ENCODE measurements around the gene ABCA7. TPM values are rescaled to one million over a fixed set of nuclear protein-coding genes. Genes with fewer than 3 reads are reported as not detected.

The ABCA7 gene
- total and polyA plus RNA-seq, 2 of the 13 experiments (the other 11 are each of a cell fraction or from before 2014, with no cell fraction given) = 4.4 to 32.4 TPM

- TF ChIP-seq CBX5 (CRISPR knock-in tag; IDR thresholded peaks at IDR 0.05; ENCODE audit: borderline replicate concordance) (peak; percentile 79; the same call in 1 of the 2 replicates), NR2F6 (IDR thresholded peaks at IDR 0.05) (no peak; the same call in 1 of the 2 replicates), NR2F6 (CRISPR knock-in tag; IDR thresholded peaks at IDR 0.05) (peak; percentile 50), PHF20 (CRISPR knock-in tag; IDR thresholded peaks at IDR 0.05) (no peak), ELF3 (CRISPR knock-in tag; IDR thresholded peaks at IDR 0.05) (peak; percentile 39; the same call in 1 of the 2 replicates), ZNF331 (CRISPR knock-in tag; IDR thresholded peaks at IDR 0.05) (peak; percentile 87), MAZ (IDR thresholded peaks at IDR 0.05; ENCODE audit: borderline replicate concordance, low read depth, low read length) (peak; percentile 29; the same call in 1 of the 2 replicates), MAZ (CRISPR knock-in tag; IDR thresholded peaks at IDR 0.05; ENCODE audit: low read depth) (no peak), ZNF329 (CRISPR knock-in tag; IDR thresholded peaks at IDR 0.05; ENCODE audit: low read depth) (peak; percentile 54; the same call in 1 of the 2 replicates), ZBTB26 (CRISPR knock-in tag; IDR thresholded peaks at IDR 0.05; ENCODE audit: borderline replicate concordance) (peak; percentile 91; the same call in 1 of the 2 replicates), ZNF878 (CRISPR knock-in tag; IDR thresholded peaks at IDR 0.05) (peak; percentile 77), TBP (CRISPR knock-in tag; IDR thresholded peaks at IDR 0.05) (no peak), TRIM24 (CRISPR knock-in tag; IDR thresholded peaks at IDR 0.05) (no peak), ZNF224 (CRISPR knock-in tag; IDR thresholded peaks at IDR 0.05) (no peak), ZNF891 (CRISPR knock-in tag; IDR thresholded peaks at IDR 0.05) (peak; percentile 48; the same call in 1 of the 2 replicates), MED1 (CRISPR knock-in tag; IDR thresholded peaks at IDR 0.05) (peak; percentile 82), POGZ (CRISPR knock-in tag; IDR thresholded peaks at IDR 0.05) (0 out of 2 replicates have a peak, but pooled peaks have one; percentile 4), EP300 (IDR thresholded peaks at IDR 0.05; ENCODE audit: low read depth in 2 of 2, low read length in 2 of 2) (peak in 1 of 2 experiments; percentile 34; a peak in 1 of 4 replicates), EP300 (CRISPR knock-in tag; IDR thresholded peaks at IDR 0.05; ENCODE audit: borderline replicate concordance) (no peak), ZFP37 (CRISPR knock-in tag; IDR thresholded peaks at IDR 0.05; ENCODE audit: borderline replicate concordance) (peak; percentile 14; the same call in 1 of the 2 replicates), ZMYM3 (CRISPR knock-in tag; IDR thresholded peaks at IDR 0.05) (peak; percentile 98), ZNF235 (CRISPR knock-in tag; IDR thresholded peaks at IDR 0.05; ENCODE audit: borderline replicate concordance) (0 out of 2 replicates have a peak, but pooled peaks have one; percentile 0), RNF219 (CRISPR knock-in tag; IDR thresholded peaks at IDR 0.05) (no peak)
- TF ChIP-seq, protein P1, sequence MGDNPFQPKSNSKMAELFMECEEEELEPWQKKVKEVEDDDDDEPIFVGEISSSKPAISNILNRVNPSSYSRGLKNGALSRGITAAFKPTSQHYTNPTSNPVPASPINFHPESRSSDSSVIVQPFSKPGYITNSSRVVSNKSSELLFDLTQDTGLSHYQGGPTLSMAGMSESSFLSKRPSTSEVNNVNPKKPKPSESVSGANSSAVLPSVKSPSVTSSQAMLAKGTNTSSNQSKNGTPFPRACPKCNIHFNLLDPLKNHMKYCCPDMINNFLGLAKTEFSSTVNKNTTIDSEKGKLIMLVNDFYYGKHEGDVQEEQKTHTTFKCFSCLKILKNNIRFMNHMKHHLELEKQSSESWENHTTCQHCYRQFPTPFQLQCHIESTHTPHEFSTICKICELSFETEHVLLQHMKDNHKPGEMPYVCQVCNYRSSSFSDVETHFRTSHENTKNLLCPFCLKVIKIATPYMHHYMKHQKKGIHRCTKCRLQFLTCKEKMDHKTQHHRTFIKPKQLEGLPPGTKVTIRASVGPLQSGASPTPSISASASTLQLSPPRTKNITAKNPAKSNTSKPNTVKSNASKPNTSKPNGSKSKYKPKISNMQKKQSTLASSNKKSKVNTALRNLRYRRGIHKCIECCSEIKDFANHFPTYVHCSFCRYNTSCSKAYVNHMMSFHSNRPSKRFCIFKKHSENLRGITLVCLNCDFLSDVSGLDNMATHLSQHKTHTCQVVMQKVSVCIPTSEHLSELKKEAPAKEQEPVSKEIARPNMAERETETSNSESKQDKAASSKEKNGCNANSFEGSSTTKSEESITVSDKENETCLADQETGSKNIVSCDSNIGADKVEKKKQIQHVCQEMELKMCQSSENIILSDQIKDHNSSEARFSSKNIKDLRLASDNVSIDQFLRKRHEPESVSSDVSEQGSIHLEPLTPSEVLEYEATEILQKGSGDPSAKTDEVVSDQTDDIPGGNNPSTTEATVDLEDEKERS (CRISPR knock-in tag; IDR thresholded peaks at IDR 0.05) = peak; percentile 88
- TF ChIP-seq, protein P2, sequence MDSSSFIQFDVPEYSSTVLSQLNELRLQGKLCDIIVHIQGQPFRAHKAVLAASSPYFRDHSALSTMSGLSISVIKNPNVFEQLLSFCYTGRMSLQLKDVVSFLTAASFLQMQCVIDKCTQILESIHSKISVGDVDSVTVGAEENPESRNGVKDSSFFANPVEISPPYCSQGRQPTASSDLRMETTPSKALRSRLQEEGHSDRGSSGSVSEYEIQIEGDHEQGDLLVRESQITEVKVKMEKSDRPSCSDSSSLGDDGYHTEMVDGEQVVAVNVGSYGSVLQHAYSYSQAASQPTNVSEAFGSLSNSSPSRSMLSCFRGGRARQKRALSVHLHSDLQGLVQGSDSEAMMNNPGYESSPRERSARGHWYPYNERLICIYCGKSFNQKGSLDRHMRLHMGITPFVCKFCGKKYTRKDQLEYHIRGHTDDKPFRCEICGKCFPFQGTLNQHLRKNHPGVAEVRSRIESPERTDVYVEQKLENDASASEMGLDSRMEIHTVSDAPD (CRISPR knock-in tag; IDR thresholded peaks at IDR 0.05) = 0 out of 2 replicates have a peak, but pooled peaks have one; percentile 5
Measured at GRCh38 chr19:1097810-1098176, 57.9 kb downstream of the ABCA7 start (continued).

Measured in HepG2 (cell line).